Right atrium auricular region (tissue), 2 donors: Measurements from ENCODE around the gene NCAPG2. TPM values are rescaled to one million over a fixed set of nuclear protein-coding genes. Genes with fewer than 3 reads are reported as not detected.

Experiments
- DNase-seq: peaks from one replicate; pipeline ENCODE4 v3.0.0-alpha.2; 2019; ENCODE audit warnings: low spot score
- H3K27ac ChIP-seq, 2 donors: fragments of 200-600 bp; sonication (generic); 1 replicate in 1 of 2; 2 replicates in 1 of 2; pipeline ENCODE4 v1.5.1; 2016 to 2019
- H3K27me3 ChIP-seq, 2 donors: fragments of 200-600 bp; sonication (generic); one replicate each; pipeline versions ENCODE4 v1.5.1 to v1.6.0; 2017 to 2019
- H3K36me3 ChIP-seq: fragments of 200-600 bp; sonication (generic); one replicate; pipeline ENCODE4 v1.5.1; 2016
- H3K4me1 ChIP-seq, 2 donors: fragments of 200-600 bp; sonication (generic); one replicate each; pipeline versions ENCODE4 v1.5.1 to v1.6.0; 2017 to 2019
- H3K4me3 ChIP-seq, 2 donors: fragments of 200-600 bp; sonication (generic); 1 replicate in 1 of 2; 2 replicates in 1 of 2; pipeline ENCODE4 v1.5.1; 2017 to 2019; ENCODE audit warnings: mild to moderate bottlenecking in 1 of 2, moderate library complexity in 1 of 2
- H3K9me3 ChIP-seq, 2 donors: fragments of 200-600 bp; sonication (generic); one replicate each; pipeline ENCODE4 v1.5.1; 2019
- total RNA-seq, 2 donors: library from RNA; depleted of rRNA; stranded (reverse); fragments of >200 nt; gene quantifications; one replicate each; pipeline ENCODE4 v1.1.0, GENCODE V29; 2016
- TF ChIP-seq, protein P1 (sequence below), 2 donors: fragments of 200-600 bp; sonication (generic); IDR thresholded peaks; one replicate each; pipeline ENCODE4 v1.5.1; 2019; ENCODE audit warnings: antibody characterized with exemption in 2 of 2

The NCAPG2 gene, protein sequence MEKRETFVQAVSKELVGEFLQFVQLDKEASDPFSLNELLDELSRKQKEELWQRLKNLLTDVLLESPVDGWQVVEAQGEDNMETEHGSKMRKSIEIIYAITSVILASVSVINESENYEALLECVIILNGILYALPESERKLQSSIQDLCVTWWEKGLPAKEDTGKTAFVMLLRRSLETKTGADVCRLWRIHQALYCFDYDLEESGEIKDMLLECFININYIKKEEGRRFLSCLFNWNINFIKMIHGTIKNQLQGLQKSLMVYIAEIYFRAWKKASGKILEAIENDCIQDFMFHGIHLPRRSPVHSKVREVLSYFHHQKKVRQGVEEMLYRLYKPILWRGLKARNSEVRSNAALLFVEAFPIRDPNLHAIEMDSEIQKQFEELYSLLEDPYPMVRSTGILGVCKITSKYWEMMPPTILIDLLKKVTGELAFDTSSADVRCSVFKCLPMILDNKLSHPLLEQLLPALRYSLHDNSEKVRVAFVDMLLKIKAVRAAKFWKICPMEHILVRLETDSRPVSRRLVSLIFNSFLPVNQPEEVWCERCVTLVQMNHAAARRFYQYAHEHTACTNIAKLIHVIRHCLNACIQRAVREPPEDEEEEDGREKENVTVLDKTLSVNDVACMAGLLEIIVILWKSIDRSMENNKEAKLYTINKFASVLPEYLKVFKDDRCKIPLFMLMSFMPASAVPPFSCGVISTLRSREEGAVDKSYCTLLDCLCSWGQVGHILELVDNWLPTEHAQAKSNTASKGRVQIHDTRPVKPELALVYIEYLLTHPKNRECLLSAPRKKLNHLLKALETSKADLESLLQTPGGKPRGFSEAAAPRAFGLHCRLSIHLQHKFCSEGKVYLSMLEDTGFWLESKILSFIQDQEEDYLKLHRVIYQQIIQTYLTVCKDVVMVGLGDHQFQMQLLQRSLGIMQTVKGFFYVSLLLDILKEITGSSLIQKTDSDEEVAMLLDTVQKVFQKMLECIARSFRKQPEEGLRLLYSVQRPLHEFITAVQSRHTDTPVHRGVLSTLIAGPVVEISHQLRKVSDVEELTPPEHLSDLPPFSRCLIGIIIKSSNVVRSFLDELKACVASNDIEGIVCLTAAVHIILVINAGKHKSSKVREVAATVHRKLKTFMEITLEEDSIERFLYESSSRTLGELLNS
- 1 to 10 TPM; 2.8 to 3.1 TPM for total RNA-seq

DNA sequence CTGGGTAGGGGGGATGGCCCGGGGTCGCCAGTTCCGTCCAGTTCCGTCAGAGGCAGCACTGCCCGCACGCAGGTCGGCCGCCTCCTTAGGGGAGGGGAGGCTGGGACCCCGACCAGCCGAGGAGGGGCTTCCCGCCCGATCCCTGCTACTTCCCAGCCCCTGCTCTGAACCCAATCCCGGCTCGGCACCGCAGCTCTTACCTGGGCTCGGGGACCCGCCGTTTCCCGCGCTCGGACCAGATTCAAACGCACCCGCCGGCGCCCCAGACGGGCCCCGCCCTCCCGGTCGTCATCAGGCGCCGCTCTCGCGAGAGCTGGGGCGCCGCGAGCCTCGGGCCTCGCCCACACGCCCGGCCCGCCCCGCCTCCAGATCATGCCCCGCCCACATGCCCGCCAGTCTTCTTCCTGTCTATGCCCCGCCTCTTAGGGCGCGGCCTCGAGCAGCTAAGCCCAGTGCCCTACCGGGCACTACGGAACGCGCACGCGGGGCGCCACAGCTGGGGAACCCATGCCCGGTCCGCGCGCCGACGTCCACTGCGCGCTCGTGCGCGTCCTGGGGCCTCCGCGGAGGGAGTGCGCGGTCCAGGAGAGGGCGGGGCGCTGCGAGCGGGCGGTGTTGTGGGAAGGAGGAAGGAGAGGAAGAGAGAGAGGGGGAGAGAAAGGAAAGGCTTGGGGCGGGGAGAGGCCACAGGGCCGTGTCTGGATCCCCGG, at the start of gene NCAPG2:
Gene NCAPG2 (minus strand): TSS at position 281 of the 710 bp plus-strand sequence. CDS start 2,905 bp downstream, outside the sequence.
- peaks cover 0 to 18% of the 10 kb centered on the region in 2 donors for H3K4me1 ChIP-seq
- peak; percentile 96 for DNase-seq
- H3K9me3 ChIP-seq: no peaks in the 10 kb centered on the region
- TF ChIP-seq, protein P1, sequence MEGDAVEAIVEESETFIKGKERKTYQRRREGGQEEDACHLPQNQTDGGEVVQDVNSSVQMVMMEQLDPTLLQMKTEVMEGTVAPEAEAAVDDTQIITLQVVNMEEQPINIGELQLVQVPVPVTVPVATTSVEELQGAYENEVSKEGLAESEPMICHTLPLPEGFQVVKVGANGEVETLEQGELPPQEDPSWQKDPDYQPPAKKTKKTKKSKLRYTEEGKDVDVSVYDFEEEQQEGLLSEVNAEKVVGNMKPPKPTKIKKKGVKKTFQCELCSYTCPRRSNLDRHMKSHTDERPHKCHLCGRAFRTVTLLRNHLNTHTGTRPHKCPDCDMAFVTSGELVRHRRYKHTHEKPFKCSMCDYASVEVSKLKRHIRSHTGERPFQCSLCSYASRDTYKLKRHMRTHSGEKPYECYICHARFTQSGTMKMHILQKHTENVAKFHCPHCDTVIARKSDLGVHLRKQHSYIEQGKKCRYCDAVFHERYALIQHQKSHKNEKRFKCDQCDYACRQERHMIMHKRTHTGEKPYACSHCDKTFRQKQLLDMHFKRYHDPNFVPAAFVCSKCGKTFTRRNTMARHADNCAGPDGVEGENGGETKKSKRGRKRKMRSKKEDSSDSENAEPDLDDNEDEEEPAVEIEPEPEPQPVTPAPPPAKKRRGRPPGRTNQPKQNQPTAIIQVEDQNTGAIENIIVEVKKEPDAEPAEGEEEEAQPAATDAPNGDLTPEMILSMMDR (IDR thresholded peaks at IDR 0.05): peak in 1 of 2 donors; percentile 47
- H3K27me3 ChIP-seq: no peaks in the 10 kb centered on the region
- peak within 1 kb of the TSS; percentile 59 to 84 for H3K4me3 ChIP-seq
- peak within 1 kb of the TSS; percentile 75 to 87 for H3K27ac ChIP-seq
- no peaks in the 10 kb centered on the region for H3K36me3 ChIP-seq

DNA sequence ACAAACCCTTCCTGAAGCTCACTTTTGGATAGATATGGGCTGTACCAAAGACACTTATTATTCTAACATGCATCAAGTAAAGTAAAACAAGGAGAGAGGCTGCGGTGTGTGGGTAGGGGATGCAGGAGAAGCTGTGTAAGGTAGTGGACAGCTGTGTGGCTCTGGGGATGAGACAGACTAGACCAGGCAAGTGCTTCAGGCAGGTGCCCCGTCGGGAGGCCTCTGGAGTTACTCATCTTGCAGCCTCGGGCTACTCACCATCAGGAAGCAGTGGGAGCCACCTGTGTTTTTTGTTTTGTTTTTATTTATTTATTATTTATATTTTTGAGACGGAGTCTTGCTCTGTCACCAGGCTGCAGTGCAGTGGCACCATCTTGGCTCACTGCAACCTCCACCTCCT, 49.3 kb upstream of the NCAPG2 start:
- peaks cover 56% of the 10 kb centered on the region for H3K36me3 ChIP-seq
- no peak overlapping the region for H3K4me3 ChIP-seq
- no peak for DNase-seq
- no peaks in the 10 kb centered on the region for H3K4me1 ChIP-seq
- H3K27me3 ChIP-seq: no peaks in the 10 kb centered on the region
- H3K9me3 ChIP-seq: no peaks in the 10 kb centered on the region
- TF ChIP-seq, protein P1 (IDR thresholded peaks at IDR 0.05): no peak
- no peak overlapping the region for H3K27ac ChIP-seq

DNA sequence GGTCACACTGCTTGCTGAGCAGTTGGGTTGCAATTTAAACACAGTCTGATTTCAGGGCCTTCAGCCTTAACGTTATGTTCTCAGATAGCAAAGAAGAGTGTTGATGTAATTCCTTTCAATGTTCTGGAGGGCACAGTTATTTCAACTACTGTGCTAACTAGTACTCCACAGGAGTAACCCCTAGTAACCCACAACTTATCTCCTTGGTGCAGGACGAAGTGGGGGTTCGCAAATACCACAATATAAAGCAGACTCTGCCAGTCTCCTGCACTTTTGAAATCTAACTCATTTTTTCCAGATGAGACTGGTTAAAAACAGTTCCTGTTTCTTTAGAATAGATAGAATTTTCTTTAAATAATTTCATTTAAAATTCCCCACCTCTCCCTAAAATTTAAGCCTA, 47.1 kb upstream of the NCAPG2 start:
- no peak for DNase-seq
- H3K4me3 ChIP-seq: no peak overlapping the region
- no peaks in the 10 kb centered on the region for H3K4me1 ChIP-seq
- H3K27me3 ChIP-seq: no peaks in the 10 kb centered on the region
- TF ChIP-seq, protein P1 (IDR thresholded peaks at IDR 0.05): no peak
- no peaks in the 10 kb centered on the region for H3K9me3 ChIP-seq
- no peak overlapping the region for H3K27ac ChIP-seq
- H3K36me3 ChIP-seq: peaks cover 52% of the 10 kb centered on the region

DNA sequence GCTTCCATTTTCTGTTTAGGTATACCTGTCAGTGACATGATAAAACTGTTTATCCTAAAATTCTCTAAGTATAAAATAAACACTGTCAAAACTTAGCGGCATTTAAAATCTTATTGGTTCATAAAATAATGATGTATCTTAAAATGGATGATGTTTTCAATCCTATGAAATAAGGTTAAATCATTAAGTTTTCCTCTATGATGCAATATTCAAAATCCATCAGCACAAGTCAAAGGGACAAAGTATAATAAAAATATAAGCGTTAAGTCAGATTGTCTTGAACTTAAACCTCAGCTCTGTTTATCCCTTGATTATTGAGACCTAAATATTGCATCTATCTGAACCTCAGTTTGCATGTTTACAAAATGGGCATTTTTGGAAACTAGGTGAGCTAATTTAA, 46.6 kb upstream of the NCAPG2 start:
- Histone ChIP-seq H3K9me3 (no peaks in the 10 kb centered on the region), H3K4me1 (no peaks in the 10 kb centered on the region), H3K27me3 (no peaks in the 10 kb centered on the region), H3K4me3 (no peak overlapping the region), H3K36me3 (peaks cover 53% of the 10 kb centered on the region), H3K27ac (no peak overlapping the region)
- no peak for DNase-seq
- TF ChIP-seq, protein P1 (IDR thresholded peaks at IDR 0.05): no peak

DNA sequence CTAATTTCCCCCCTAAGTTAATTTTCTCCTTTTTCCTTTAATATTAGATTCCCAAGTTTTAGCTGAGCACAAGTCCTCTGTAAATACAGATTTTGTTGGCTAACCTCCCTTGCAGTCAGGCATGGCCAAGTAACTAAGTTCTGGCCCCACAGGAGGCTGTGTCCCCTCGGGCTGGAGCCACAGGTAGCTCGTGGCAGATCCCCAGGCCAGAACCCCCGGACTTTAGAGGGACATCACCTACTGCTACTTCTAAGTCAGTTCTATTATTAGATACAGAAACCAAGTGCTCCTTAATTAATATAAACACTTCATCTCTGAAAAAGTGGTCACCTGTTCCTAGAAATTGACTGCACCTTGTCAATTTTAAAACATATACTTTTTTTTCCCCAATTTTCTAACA, 46.1 kb upstream of the NCAPG2 start:
- H3K4me3 ChIP-seq: no peak overlapping the region
- H3K27me3 ChIP-seq: no peaks in the 10 kb centered on the region
- no peak overlapping the region for H3K27ac ChIP-seq
- no peaks in the 10 kb centered on the region for H3K9me3 ChIP-seq
- peaks cover 53% of the 10 kb centered on the region for H3K36me3 ChIP-seq
- TF ChIP-seq, protein P1 (IDR thresholded peaks at IDR 0.05): no peak
- no peak for DNase-seq
- no peaks in the 10 kb centered on the region for H3K4me1 ChIP-seq
